ENCODE measurements around the gene IER5.
"Not testable (repeated sequence)": the region's sequence is repeated elsewhere in the genome, so short reads cannot be mapped to it uniquely, and the experiment has no call there.

DNA sequence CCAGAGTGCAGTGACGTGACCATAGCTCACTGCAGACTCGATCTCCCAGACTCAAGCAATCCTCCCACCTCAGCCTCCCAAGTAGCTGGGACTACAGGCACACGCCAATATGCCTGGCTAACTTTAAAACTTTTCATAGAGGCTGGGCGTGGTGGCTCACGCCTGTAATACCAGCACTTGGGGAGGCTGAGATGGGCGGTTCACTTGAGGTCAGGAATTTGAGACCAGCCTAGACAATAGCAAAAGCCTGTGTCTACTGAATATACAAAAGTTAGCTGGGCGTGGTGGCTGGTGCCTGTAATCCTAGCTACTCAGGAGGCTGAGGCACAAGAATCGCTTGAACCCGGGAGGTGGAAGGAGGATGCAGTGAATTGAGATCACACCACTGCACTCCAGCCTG lies 27.5 kb downstream of the IER5 start:
- TF ChIP-seq, protein P1, sequence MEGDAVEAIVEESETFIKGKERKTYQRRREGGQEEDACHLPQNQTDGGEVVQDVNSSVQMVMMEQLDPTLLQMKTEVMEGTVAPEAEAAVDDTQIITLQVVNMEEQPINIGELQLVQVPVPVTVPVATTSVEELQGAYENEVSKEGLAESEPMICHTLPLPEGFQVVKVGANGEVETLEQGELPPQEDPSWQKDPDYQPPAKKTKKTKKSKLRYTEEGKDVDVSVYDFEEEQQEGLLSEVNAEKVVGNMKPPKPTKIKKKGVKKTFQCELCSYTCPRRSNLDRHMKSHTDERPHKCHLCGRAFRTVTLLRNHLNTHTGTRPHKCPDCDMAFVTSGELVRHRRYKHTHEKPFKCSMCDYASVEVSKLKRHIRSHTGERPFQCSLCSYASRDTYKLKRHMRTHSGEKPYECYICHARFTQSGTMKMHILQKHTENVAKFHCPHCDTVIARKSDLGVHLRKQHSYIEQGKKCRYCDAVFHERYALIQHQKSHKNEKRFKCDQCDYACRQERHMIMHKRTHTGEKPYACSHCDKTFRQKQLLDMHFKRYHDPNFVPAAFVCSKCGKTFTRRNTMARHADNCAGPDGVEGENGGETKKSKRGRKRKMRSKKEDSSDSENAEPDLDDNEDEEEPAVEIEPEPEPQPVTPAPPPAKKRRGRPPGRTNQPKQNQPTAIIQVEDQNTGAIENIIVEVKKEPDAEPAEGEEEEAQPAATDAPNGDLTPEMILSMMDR (IDR thresholded peaks at IDR 0.05; ENCODE audit: poor library complexity, severe bottlenecking), result not testable (repeated sequence)
- not testable (repeated sequence) for TF ChIP-seq POLR2AphosphoS5 (IDR thresholded peaks at IDR 0.05); EZH2 (IDR thresholded peaks at IDR 0.05; ENCODE audit: borderline replicate concordance, insufficient read depth, low read length, poor library complexity, severe bottlenecking); RAD21 (conservative IDR thresholded peaks at IDR 0.05); TAF1 (IDR thresholded peaks at IDR 0.05; ENCODE audit: low read depth)
